HG02852 (cell line): ENCODE measurements around the gene FGFR3.

Source experiments
- ATAC-seq: cut with Tn5 transposase; IDR thresholded peaks from one replicate; pipeline ENCODE4 v1.9.1; 2021; ENCODE audit warnings: mild to moderate bottlenecking, moderate library complexity; ENCODE audit not compliant: unreplicated experiment

Gene FGFR3

DNA sequence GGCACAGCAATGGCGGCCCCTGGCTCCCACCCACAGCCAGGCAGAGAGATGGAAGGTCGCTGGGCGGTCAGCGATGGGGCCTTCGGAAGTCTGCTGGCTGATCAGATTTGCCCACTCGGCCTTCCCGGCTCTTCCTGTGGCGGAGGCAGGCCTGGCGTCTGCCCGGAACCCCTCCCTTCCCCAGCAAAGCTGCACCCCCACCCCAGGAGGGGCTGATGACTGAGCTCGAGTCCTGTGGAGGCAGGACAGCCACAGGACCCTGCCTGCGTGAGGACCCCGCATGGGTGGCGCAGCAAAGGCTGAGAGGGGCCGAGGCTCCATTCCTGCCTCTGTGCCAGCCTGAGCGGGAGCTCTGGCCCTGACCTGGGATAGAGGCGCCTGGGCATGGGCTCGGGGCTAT lies 37.0 kb upstream of the FGFR3 start:
- no peak for ATAC-seq

DNA sequence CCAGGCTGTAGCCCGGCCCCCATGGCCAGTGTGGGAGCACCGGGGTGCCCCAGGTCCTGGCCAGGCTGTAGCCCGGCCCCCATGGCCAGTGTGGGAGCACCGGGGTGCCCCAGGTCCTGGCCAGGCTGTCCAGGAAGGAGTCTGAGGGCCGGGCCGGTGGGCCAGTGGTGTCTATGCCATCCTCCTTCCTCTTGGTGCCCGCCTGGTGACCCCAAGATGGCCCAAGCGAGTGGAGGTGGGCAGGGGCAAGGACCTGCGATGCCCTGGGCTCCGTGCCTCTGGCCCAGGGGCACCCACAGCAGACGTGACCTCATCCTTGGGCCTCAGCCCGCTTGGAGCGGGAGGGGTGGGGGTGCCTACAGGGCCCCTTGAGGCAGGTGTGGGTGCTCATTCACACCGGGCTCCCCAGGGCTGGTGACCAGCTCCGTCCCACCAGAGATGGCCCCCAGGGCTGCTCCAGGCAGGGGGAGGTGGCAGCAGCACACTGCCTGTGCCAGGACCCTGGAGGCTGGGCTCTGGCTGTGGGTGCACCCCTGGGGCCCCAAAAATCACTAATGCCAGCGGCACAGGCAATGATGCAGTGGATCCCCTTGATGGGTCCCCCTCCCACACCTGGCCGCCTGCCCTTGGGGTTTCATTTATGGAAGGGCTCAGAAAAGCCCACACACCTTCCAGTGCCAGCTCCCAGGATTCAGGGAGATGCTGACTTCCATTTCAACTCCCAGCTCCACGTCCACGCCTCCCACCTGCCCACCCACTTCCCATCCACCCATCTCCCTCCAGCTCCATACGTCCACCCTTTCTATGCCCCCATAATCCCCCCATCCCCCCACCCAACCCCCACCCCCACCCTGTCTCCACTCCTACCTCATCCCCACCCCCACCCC lies 36.0 kb upstream of the FGFR3 start:
- ATAC-seq, result no peak

DNA sequence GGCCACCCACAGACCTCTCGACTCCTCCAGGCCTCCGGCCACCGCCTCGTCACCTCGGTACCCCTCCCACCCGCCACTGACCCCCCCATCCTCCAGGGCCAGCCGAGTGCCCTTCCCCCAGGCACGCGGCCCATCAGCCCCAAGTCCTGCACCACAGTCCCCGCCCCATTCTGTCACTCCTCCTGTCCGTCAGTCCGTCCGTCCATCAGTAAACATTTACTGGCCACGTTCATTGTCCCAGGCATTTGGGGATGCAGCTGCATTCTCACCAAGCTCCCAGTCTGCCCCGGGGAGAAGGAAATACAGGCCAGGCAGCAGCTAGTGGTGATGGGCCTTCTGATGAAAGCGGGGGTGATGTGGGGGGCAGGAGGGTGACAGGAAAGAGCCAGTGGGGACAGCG lies 35.3 kb upstream of the FGFR3 start:
- ATAC-seq, result no peak

DNA sequence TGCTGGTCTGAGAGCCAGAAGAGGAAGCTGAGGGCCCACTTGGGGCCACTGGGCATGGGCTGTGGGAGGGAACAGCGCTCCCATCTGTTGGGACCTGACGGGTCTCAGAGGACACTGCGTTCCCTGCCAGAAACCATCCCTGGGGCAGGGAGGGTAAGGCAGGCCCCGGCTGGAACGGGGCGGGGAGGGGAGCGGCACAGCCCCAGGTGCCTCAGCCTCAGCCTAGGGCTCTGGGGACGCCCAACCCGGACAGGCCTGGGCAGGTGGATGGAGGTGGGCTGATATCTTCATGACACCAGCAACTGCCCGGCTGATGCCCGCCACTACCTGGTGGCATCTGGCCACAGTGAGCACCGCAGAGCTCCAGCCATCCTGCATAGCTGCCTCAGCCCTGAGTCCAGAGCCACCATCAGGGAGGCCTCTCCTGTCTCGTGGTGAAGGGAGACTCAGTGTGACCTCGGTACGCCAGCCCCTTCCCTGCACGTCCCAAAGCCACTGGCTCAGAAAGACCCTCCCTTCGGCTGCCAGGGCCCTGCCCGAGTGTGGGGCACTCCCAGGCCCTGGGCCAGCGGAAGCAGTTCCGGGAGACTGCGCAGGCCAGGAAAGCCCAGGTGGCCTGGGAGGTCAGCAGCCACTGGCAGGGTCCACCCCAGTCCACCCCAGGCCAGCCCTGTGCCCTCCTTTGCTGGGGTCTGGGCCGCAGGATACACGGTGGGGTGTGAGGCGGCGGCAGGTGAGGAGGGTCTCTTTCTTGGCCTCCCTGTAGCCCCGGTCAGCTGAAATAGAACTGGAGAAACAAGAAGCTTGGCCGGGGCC lies 34.6 kb upstream of the FGFR3 start:
- no peak for ATAC-seq

DNA sequence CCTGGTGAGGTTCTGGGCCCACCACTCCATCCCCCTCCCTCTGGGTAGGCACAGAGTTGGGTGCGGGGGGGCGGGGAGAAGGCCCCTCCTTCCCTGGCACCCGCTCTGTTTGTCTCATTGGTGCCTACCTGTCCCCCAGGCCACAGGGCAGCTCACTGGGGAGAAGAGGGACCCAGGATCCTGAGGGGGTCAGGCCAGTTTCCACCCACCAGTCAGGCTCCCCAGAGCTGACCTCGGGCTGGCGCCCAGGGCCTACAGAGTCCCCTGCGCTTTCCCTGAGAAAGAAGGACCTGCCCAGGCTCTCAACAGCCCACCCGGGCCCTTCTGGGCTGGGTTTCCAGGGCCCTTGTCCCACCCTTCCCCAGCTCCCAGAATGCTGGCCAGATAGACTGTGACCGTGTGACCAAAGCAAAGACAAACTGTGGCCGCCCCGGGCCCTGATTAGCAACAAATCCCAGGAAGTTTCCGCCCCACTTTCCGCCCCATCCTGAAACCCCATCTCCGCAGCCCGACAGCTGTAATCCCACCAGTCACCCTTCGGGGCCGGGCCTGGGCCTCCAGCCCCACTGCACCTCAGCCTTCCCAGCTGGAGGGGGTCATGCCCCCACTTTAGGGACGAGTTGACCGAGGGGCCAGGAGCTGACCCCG lies 33.8 kb upstream of the FGFR3 start:
- ATAC-seq, result no peak

DNA sequence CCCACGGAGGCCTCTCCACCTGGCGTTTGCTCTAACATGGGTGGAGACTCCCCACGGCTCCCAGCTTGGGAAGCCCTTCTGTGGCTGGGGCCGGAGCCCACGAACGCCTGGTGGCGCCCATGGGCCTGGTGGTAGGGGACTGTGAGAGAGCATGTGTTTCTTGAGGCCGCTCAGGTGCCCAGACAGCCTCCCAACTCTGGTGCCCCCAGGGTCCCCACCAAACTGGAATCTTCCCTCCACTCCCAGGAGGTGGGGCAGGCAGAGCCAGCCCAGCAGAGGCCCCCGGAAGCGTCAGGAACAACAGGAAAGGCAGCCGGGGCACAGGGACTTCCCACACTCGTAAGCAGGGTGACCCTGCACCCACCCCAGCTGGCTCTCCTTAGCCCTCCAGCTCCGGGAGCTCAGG lies 33.3 kb upstream of the FGFR3 start:
- no peak for ATAC-seq

DNA sequence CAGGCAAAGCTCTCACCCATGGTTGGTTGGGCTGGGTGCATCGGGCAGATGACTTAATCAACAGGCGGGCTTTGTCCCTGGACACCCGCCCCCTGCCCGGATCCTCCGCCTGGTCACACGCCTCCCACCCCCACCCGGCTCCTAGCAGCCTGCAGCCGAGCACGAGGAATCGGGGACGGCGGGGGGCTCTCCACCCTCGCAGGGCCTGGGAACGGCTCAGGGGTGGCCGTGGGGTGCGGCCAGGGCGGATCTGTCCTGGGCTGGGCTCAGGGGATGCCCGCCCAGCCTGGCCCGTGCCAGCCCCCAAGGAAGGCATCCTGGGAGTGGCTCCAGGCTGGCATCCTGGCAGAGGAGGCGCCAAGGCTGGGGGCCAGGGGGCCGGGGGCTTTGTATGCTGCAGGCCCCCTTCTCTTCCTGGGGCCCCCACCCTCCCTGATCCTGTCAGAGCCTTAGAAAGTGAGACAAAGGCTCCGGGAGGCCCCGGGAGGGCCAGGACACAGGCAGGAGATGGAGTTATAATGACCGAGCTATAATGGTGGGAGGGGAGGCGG lies 32.5 kb upstream of the FGFR3 start:
- ATAC-seq, result no peak

DNA sequence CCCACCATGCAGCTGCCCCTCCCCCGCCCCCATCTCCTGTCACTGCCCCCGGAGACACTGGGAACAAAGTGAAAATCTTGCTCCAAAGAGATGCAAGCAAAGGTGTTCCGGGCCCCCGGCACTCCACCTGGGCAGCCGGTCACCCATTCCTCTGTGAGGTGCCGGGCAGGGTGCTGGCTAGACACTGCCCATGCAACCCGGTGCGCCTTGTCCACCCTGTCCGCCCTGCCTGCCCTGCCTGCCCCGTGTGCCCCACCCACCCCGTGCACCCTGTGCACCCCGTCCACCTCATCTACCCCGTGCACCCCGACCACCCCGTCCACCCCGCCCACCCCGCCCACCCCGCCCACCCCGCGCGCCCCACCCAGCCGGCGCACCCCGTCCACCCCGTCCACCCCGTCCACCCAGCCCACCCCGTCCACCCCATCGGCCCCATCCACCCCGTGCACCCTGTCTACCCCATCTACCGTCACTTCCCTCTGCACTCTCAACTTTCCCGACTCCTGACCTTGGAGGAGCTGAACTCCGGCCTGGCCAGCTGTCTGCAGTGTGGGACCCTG lies 31.9 kb upstream of the FGFR3 start:
- no peak for ATAC-seq

DNA sequence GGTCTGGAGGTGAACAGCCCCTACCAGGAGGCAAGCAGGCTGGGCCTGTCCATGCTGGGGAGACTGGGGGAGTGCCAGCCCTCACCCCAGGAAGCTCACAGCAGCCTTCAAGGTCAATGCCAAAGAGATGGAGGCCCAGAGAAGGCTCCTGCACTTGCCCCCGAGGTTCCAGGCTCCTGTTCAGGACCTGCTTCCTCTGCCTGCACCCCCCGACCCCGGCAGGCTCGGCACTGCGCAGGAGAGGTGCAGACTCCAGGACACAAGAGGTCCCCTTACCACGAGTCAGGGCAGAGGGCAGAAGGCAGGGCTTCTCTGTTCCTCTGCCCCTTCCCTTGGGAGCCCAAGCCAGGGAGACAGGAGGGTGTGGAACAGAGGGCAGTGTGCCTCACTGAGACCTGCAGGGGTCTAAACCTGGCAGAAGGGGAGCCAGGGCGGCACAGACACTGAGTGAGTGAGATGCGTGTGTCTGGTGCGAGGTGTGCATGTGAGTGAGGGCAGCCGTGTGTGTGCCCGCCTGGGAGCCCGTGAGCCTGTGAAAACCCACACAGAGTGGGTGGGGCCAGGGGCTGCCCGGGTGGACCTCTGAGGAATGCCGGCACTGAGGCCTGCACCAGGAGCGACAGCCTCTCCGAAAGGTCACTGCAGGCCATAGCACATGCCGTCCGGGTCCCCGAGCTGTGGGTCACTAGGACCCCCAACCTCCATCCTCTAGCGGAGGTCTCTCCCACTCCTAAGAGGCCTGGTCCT lies 30.7 kb upstream of the FGFR3 start:
- no peak for ATAC-seq

DNA sequence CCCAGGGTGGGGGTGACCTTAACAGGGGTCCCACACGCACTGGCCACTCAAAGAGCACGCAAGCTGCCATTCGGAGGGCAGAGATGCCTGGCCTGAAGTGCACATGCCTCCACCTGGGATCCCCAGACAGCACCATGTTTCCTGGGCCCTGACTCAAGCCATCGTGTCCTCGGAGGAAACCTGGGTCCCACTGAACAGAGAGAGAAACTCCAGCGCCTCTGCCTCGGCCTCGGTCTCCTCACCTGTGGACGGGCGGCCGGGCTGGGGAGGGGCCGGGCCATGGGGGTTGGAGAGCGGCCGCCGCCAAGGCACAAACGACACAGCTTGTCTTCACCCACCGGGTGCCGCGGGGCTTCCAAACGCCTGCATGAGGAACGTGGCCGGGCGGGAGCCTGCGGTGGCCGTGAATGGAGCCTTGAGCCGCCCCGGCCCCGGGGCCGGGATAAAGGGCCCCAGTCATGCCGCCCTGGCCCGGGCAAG lies 30.0 kb upstream of the FGFR3 start:
- no peak for ATAC-seq

DNA sequence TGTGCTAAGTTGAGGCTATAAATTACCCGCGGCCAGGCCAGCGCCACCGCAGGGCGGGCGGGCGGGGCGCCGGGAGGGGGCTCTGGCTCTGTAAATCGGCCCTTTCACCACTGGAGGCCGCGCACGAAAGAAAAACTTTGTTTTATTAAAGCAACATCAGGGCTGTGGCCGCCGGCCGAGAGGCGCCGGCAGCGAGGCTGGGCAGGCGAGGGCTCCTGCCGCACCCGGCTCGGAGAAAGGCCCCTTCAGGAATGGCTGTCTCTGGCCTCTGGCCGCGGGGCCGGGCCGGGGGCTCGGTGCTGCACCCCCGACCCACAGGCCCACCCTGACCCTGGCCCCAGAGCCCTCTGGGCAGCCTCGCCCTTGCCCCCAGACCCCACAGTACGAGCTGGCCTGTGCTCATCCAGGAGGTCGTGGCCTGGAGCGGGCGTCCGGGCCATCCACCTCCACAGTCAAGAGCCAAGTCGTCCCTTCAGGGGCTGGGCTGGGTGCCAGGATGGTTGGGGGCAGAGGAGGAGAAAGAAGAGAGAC lies 29.5 kb upstream of the FGFR3 start:
- ATAC-seq, result no peak

DNA sequence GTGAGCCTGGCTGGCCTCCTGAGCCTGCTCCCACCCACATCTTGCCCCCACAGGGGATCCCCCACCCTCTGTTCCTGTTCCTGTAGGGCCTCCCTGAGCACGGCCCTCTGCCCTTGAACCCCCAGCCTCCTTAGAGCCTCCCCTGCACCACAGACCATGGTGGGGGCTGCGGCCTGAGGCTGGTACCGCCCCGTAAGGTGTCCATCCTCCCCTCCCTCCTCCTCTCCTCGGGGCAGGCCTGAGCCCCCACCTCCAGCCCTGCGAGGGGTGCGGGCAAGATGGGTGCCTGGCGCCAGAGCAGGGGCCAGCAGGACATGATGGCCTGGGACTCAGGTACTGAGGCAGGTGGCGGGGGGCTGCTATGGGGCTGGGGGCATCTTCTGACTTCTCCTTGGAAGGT lies 28.4 kb upstream of the FGFR3 start:
- ATAC-seq, result no peak

DNA sequence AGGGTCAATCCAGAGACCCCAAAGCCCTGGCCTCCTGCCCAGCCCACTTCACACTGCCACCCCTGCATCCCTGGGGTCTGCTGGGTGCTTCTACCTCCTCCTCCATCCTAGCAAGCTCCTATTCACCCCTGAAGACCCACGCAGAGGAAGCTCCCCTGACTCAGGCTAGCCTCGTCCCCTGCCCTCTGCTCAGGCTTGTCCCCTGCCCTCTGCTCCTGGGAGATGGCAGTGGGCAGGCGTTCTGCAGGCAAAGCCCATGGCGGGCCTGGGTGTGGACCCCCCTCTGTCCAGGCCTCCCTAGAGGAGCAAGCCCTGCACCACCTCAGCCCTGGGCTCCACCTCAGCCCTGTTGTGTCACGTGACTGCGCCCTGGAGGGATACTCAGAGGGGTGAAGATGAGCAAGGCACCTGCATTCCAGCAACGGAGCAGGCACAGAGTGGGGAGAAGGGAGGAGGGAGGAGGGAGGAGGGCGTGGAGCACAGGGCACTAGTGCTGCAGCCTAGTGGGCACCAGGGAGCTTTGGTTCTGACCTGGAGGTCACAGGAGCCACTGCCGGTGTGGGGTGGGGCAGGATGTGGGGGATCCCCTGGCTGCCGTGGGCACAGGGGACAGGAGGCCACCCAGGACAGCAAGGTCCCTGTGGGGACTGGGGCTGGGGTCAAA lies 27.6 kb upstream of the FGFR3 start:
- no peak for ATAC-seq

DNA sequence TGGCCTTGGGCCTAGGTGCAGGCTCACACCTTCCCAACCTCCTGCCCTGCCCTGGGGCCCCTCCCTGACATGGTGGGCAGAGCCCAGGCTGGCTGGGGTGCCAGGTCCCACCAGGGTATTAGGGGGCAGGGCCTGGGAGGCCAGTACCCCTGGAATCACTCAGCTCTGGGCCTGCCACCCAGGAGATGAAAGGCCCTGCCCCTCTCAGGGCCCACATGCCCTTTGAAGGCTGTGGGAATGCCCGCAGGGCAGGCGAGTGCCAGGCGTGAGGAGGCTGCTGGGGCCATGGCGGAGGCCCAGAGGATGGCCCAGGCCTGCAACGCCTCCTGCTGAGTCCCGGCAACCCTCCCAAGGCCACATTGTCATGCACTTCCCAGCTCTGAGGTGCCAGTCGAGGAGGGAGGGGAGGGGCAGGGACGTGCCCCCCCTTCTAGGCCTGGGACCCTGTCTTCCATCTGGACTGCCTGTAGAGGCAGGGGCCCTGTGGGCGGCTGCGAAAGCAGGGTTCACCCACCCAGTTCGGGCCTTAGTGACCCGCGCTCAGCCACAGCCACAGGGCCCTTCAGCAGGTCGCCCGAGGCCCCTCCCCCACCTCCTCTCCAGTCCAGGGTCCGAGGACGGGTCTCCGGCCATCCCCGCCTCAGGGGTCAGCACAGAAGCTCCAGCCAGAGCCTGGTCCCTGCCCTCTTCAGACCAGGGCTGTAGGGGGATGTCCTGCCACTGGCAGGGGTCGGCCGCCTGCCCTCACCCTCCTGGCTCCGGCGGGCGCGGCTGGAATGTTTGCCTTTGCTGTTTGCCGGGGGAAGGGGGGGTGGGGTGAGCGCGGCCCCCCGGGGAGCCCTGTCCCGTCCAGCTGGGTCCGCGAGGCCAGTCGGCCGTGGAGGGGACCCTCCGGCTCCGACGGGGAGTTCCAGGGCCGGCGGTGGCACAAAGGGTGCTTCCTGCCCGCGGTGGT lies 26.7 kb upstream of the FGFR3 start:
- ATAC-seq, result no peak

DNA sequence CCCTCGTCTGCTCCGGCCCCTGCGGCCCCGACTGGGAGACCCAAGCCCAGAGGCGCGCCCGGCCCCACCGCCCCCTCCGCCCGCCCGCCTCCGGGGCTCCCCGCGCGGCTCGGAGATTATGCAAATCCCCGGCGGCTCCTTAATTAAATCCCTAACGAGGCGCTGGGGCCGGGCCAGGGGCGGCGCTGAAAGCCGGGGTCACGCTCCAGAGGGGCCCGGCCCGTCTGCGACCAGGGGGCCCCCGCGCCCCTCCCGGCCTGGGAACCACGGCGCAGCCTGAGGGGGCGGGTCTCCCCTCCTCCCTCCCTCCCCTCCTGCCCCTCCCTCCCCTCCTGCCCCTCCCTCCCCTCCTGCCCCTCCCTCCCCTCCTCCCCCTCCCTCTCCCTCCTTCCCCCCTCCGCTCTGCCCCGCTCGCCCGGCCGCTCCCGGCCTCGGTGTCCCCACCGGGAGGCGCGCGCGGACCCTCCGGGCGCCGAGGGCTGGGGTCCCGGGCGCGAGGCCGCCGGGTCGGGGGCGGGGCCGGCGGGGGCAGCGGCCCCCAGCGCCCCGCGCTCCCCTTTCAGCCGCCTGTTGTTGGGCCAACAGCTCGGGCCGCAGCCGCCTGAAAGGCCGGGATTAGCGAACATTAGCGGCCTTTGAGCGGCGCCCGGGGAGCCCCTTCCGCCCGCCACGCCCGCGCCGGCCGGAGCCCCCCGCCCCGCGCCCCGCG lies 25.9 kb upstream of the FGFR3 start:
- ATAC-seq, result no peak

DNA sequence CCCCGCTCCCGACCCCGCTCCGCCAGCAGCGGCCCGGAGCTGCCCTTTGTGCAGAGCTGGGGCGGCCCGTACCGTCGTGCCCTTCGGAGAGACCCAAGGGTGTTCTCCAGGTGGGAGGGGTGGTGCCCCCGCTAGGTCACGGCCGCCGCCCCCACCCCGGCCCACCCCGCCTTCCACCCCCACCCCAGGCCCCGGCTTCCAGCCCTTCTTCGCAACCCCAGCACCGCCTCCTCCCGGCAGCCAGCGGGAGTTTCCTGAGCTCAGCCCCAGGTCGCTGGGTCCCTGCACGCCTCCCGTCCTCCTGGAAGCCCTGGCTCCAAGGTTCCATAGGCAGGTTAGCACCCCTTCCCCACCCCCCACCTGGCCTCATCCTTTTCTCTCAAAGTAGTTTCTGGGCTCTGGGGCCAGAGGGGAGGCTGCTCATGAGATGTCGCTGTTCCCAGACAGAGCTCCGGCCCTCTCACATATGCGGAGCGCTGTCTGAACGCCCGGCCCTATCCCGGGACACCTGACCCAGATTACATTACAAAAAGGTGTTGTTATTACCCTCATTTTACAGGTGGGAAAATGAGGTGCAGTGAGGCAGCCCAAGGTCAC lies 25.2 kb upstream of the FGFR3 start:
- ATAC-seq, result no peak

DNA sequence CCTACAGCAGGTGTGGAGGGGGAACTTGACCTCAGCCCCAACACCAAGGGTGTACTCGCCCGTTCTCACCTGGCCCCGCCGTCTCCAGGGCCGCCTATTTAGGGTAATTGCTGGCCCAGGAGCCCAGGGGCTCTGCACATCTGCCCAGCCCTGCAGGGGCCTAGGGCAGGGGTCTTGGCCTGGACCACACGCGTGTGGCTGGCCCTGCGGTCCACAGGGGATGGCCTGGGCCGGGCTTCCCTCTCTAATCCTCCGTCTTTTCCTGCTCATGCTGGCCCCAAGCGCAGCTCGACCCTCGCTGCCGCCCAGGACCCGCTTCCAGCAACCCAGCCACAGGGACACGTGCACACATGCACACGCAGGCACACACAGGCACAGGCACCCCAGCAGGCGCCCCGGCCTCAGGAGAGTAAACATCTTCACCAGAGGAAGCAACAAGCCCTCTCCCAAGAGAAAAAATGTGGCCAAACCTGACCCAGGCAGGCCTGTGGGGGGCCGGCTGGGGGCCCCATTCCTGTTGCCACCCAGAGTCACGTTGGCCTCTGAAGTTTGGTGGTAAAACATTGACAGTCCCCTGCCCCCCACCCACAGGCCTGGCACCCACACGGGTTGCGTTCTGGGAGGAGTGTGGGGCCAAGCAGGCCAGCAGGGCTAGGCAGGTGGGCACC lies 24.6 kb upstream of the FGFR3 start:
- no peak for ATAC-seq
